ENCODE data around the gene ACP4. TPM values are rescaled to one million over a fixed set of nuclear protein-coding genes. Genes with fewer than 3 reads are reported as not detected.
A peak's percentile ranks its signal among the peaks of the same experiment; 100 is the strongest.

The ACP4 gene
- total and polyA plus RNA-seq, 5 experiments from 2014 or later: 0.14 TPM; not detected in 4

DNA sequence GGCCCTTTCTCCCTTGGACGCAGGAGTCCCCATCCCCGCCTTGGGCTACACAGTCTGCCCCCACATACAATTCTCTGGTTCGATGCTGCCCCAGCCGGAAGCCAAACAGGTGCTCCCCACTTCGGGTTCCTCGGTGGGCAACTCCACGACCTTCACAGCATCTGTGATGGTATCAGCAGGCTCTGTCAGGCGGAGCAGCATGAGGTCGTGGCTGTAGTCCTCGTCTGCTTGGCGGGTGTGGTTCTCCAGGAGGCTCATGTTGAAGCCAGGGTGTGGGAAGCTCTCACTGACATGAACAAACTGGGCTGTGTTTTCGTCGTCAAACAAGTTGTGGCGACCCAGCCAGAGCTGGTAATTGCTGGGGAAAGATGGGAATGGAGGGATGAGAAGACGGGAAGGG lies 29.9 kb downstream of the ACP4 start:
- POLR2A ChIA-PET: no interaction called here
- DNase-seq: peak in 1 of 10 donors; percentile 44
- ATAC-seq: peak in 1 of 2 donors; percentile 43
- Mint-ChIP-seq H3K36me3 (peaks cover 0 to 4% (median 0%) of the 10 kb centered on the region in 3 donors), H3K4me3 (peak overlapping the region in 8 of 10 donors; percentile 26 to 66 (median 46)), H3K27me3 (peaks cover 43 to 91% (median 81%) of the 10 kb centered on the region in 5 donors), H3K9me3 (peaks cover 0 to 3% (median 0%) of the 10 kb centered on the region in 9 donors), H3K4me1 (peaks cover 21 to 38% (median 29%) of the 10 kb centered on the region in 4 donors), H3K27ac (peak overlapping the region in 2 of 10 donors; percentile 1 to 73)

DNA sequence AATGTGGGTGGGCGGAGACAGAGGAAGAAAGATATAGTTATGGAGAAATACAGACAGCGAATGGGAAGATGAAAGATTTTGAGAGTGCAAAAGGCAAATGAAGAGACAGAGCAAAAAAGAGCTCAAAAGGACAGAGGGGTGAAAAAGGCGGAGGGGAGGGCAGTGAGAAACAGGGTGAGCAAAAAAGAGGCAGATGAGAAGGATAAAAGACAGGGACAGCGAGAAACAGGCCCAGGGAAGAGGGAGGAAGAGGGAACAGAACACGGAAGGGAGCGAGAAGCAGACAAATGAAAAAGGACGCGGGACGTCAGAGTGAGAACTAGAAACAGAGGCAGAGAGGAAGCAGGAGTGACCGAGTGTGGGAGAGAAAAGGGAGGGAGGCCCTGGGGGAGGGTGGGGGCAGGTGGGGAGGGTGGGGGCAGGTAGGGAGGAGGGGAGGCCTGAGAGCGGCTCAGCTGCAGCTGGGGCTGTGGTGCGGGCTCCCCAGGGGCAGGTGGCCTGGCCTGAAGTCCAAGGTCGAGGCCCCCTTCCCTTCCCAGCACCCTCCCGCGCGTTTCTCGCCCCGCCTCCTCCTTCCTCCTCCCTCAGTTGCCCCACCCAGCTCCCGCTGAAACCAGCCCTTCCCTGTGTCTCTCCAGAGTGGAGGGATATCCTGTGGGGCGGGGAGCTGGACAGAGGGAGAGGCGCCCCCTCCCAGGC lies 30.5 kb downstream of the ACP4 start:
- ATAC-seq (no peak), DNase-seq (peak in 1 of 10 donors; percentile 53)
- Mint-ChIP-seq H3K27ac (peak overlapping the region in 4 of 10 donors; percentile 1 to 73 (median 20)), H3K27me3 (peaks cover 43 to 91% (median 75%) of the 10 kb centered on the region in 5 donors), H3K36me3 (peaks cover 0 to 4% (median 0%) of the 10 kb centered on the region in 3 donors), H3K4me3 (peak overlapping the region in 9 of 10 donors; percentile 3 to 65 (median 47)), H3K9me3 (peaks cover 0 to 3% (median 0%) of the 10 kb centered on the region in 9 donors), H3K4me1 (peaks cover 21 to 38% (median 29%) of the 10 kb centered on the region in 4 donors)
- POLR2A ChIA-PET: no interaction called here

DNA sequence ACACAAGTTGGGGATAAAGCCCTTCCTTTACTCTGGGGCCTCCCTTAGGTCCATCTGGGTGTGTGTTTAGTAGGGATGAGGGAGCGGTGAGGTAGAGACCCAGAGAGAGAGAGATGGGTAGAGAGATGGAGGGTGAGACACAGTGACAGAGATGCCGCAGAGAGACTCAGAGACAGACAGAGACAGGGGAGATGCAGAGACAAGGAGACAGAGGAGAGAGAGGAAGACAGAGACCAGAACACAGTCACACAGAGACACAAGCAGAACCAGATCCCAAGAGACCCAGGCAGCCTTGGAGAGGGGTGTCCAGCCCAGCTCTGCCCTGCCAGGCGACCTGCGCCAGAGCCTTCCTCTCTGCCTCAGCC lies 31.0 kb downstream of the ACP4 start:
- Mint-ChIP-seq H3K4me1 (peaks cover 22 to 38% (median 29%) of the 10 kb centered on the region in 4 donors), H3K9me3 (peaks cover 0 to 3% (median 0%) of the 10 kb centered on the region in 9 donors), H3K4me3 (peak overlapping the region in 2 of 10 donors; percentile 33 to 35), H3K36me3 (peaks cover 0 to 4% (median 0%) of the 10 kb centered on the region in 3 donors), H3K27ac (peak overlapping the region in 1 of 10 donors; percentile 73), H3K27me3 (peaks cover 41 to 90% (median 76%) of the 10 kb centered on the region in 5 donors)
- ATAC-seq: no peak
- DNase-seq: no peak
- POLR2A ChIA-PET: no interaction called here

GRCh38 chr19:50821622-50822021 lies 31.4 kb downstream of the ACP4 start:
- ATAC-seq (no peak), DNase-seq (no peak)
- Mint-ChIP-seq H3K36me3 (peaks cover 0 to 4% (median 0%) of the 10 kb centered on the region in 3 donors), H3K4me1 (peaks cover 20 to 38% (median 29%) of the 10 kb centered on the region in 4 donors), H3K4me3 (no peak overlapping the region), H3K9me3 (peaks cover 0 to 3% (median 0%) of the 10 kb centered on the region in 9 donors), H3K27ac (no peak overlapping the region), H3K27me3 (peaks cover 42 to 90% (median 76%) of the 10 kb centered on the region in 5 donors)
- POLR2A ChIA-PET: no interaction called here

- H3K4me1 Mint-ChIP-seq: peaks cover 18 to 33% (median 27%) of the 10 kb centered on the region in 4 donors
- H3K27ac Mint-ChIP-seq: no peak overlapping the region
- DNase-seq (no peak), ATAC-seq (no peak)
- H3K9me3 Mint-ChIP-seq: peaks cover 0 to 3% (median 0%) of the 10 kb centered on the region in 9 donors
- H3K4me3 Mint-ChIP-seq: no peak overlapping the region
- H3K36me3 Mint-ChIP-seq: peaks cover 0 to 4% (median 0%) of the 10 kb centered on the region in 3 donors
- H3K27me3 Mint-ChIP-seq: peaks cover 41 to 89% (median 74%) of the 10 kb centered on the region in 5 donors
- POLR2A ChIA-PET: no interaction called here
These were observed 32.5 kb downstream of the ACP4 start for GRCh38 chr19:50822661-50823208.

DNA sequence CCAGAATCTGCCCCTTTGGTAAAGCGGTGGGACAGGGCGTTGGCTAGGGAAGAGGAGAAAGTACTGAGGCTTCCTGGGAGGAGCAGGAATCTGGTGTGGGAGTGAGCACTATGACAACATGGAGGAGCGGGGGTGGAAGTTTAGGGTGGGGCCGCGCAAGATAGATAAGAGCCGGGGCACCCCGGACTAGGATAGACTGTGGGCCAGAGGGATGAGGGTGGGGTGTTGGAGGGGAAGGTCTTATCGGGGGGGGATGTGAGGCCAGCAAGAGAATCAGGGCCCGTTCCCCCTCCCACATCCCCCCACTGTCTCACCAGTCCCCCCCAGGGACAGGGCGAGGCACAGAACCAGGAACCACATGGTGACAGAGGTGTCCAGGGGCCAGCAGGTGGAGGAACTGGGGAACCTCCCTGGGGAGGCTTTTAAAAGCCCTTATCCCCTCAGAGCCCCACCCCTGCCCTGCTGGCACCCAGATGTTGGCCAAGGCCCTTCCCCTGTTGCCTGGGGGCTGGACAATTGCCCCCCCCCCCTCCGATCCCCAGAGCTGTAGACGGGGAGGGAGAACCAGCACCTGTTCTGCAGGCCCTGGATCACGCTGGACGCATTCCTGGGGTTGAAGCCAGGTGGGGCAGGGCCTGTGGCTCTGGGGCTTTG lies 33.3 kb downstream of the ACP4 start, which contains the start of gene KLK1:
Gene KLK1, minus strand, starts transcription at position 399 of the 654 bp plus-strand sequence. Its CDS starts 39 bp downstream, at position 360.
- Mint-ChIP-seq H3K27me3 (peaks cover 40 to 86% (median 78%) of the 10 kb centered on the region in 5 donors), H3K36me3 (peaks cover 0 to 4% (median 0%) of the 10 kb centered on the region in 3 donors), H3K27ac (peak within 1 kb of the TSS in 1 of 10 donors; percentile 57), H3K4me3 (no peak within 1 kb of the TSS), H3K4me1 (peaks cover 18 to 27% (median 22%) of the 10 kb centered on the region in 4 donors), H3K9me3 (peaks cover 0 to 3% (median 0%) of the 10 kb centered on the region in 9 donors)
- DNase-seq: no peak
- POLR2A ChIA-PET: no interaction called here
- ATAC-seq: no peak

- H3K4me1 Mint-ChIP-seq: peaks cover 0 to 1% (median 0%) of the 10 kb centered on the region in 4 donors
- H3K36me3 Mint-ChIP-seq: no peaks in the 10 kb centered on the region
- H3K27ac Mint-ChIP-seq: peak overlapping the region in 1 of 10 donors; percentile 23
- POLR2A ChIA-PET: no interaction called here
- no peak for ATAC-seq
- H3K9me3 Mint-ChIP-seq: no peaks in the 10 kb centered on the region
- peaks cover 24 to 80% (median 60%) of the 10 kb centered on the region in 5 donors for H3K27me3 Mint-ChIP-seq
- no peak overlapping the region for H3K4me3 Mint-ChIP-seq
- DNase-seq: no peak
These were observed 36.5 kb downstream of the ACP4 start for GRCh38 chr19:50826492-50827240.

DNA sequence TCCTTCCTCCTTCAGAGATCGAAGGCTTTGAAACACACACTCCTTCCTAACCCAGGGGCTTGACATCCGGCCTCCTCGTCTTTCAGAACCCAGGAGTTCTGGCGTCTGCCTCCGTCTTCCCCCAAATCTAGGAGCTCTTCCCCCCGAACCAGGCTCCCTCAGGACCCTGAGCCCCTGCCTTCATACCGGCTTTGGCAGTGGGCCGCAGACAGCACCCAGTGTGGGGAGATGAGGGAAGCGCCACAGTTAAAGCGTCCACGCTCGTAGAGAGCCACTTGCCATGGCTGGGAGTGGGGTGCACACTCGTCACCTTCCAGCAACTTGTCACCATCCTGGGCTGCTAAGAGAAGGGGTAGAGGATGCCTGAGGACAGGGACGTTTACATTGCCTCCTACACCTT lies 37.3 kb downstream of the ACP4 start:
- Mint-ChIP-seq H3K4me1 (peaks cover 0 to 1% (median 0%) of the 10 kb centered on the region in 4 donors), H3K27ac (peak overlapping the region in 1 of 10 donors; percentile 9), H3K27me3 (peaks cover 16 to 80% (median 56%) of the 10 kb centered on the region in 5 donors), H3K4me3 (peak overlapping the region in 1 of 10 donors; percentile 45), H3K9me3 (no peaks in the 10 kb centered on the region), H3K36me3 (no peaks in the 10 kb centered on the region)
- POLR2A ChIA-PET: no interaction called here
- DNase-seq: no peak
- no peak for ATAC-seq

DNA sequence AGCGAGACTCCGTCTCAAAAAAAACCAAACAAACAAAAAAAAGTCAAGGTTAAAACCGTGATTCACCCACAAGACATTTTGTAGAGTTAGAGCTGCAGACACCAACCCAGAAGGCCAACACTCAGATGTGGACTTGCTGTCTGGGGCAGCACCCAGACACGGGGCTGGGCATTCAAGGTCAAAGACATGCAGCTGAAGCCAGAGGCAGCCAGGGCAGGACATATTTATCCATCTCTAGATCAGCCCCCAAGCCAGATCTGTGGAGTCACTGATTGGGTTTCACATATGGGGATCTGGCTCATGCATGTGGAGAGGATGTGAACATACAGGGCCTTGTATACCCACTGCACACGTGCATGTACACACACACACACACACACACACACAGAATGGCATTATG lies 39.6 kb downstream of the ACP4 start:
- POLR2A ChIA-PET: no interaction called here

GRCh38 chr19:50830266-50831025 lies 40.2 kb downstream of the ACP4 start:
- H3K27ac Mint-ChIP-seq: no peak overlapping the region
- peaks cover 0 to 2% (median 0%) of the 10 kb centered on the region in 9 donors for H3K9me3 Mint-ChIP-seq
- ATAC-seq (no peak), DNase-seq (no peak)
- peaks cover 20 to 81% (median 54%) of the 10 kb centered on the region in 5 donors for H3K27me3 Mint-ChIP-seq
- POLR2A ChIA-PET: no interaction called here
- H3K36me3 Mint-ChIP-seq: no peaks in the 10 kb centered on the region
- peaks cover 1 to 5% (median 3%) of the 10 kb centered on the region in 4 donors for H3K4me1 Mint-ChIP-seq
- no peak overlapping the region for H3K4me3 Mint-ChIP-seq

More for the DNA sequence above, 39.6 kb downstream of the ACP4 start:
- no peak for ATAC-seq
- H3K4me3 Mint-ChIP-seq: no peak overlapping the region
- H3K4me1 Mint-ChIP-seq: peaks cover 0 to 1% (median 0%) of the 10 kb centered on the region in 4 donors
- peaks cover 20 to 81% (median 54%) of the 10 kb centered on the region in 5 donors for H3K27me3 Mint-ChIP-seq
- no peaks in the 10 kb centered on the region for H3K36me3 Mint-ChIP-seq
- no peak for DNase-seq
- H3K9me3 Mint-ChIP-seq: peaks cover 0 to 2% (median 0%) of the 10 kb centered on the region in 9 donors
- no peak overlapping the region for H3K27ac Mint-ChIP-seq

GRCh38 chr19:50831026-50831396 lies 40.8 kb downstream of the ACP4 start:
- POLR2A ChIA-PET: no interaction called here
- Mint-ChIP-seq H3K9me3 (peaks cover 0 to 2% (median 0%) of the 10 kb centered on the region in 9 donors), H3K36me3 (no peaks in the 10 kb centered on the region), H3K4me1 (peaks cover under 1 to 7% (median 5%) of the 10 kb centered on the region in 4 donors), H3K4me3 (peak overlapping the region in 1 of 10 donors; percentile 52), H3K27me3 (peaks cover 19 to 79% (median 50%) of the 10 kb centered on the region in 5 donors), H3K27ac (no peak overlapping the region)
- DNase-seq (no peak), ATAC-seq (no peak)

Measured in naive thymus-derived CD8-positive, alpha-beta T cell (primary cell).